NCI-H524 (cell line): ENCODE measurements around the gene EDDM3A.

ENCODE experiments used
- DNase-seq, 2 experiments: peaks; one replicate each; lab custom pipeline; 2025; lab: John Stamatoyannopoulos, UW

The EDDM3A gene

GRCh38 chr14:20789230-20789813 lies 43.6 kb downstream of the EDDM3A start:
- DNase-seq: no peak

GRCh38 chr14:20790464-20791116 lies 44.9 kb downstream of the EDDM3A start:
- DNase-seq: no peak

GRCh38 chr14:20791187-20791586 lies 45.5 kb downstream of the EDDM3A start:
- no peak for DNase-seq

- DNase-seq: no peak
Measured at GRCh38 chr14:20791597-20791996, 45.9 kb downstream of the EDDM3A start.

- no peak for DNase-seq
Measured at GRCh38 chr14:20792556-20792955, 46.9 kb downstream of the EDDM3A start.

- DNase-seq: no peak
Measured at GRCh38 chr14:20794644-20795369, 49.1 kb downstream of the EDDM3A start.

- DNase-seq: no peak
Measured at GRCh38 chr14:20797164-20797563, 51.5 kb downstream of the EDDM3A start.
